SU-DHL-6 (cell line): ENCODE data around the gene ZNF205.
"Not testable (repeated sequence)": the region's sequence is repeated elsewhere in the genome, so short reads cannot be mapped to it uniquely, and the experiment has no call there.

Experiments used
- H2AFZ ChIP-seq: fragments of 200-600 bp; sonication (generic); 2 replicates; pipeline ENCODE4 v1.6.1; 2014; ENCODE audit warnings: low read depth, mild to moderate bottlenecking, moderate library complexity, mixed read lengths, antibody characterized with exemption, low read length; ENCODE audit not compliant: severe bottlenecking
- H3F3A ChIP-seq: fragments of 200-600 bp; shearing (Covaris generic); 2 replicates; pipeline ENCODE4 v1.6.0; 2016; ENCODE audit warnings: antibody characterized with exemption, mild to moderate bottlenecking; ENCODE audit not compliant: insufficient read depth
- H3K27ac ChIP-seq: fragments of 200-600 bp; sonication (generic); 2 replicates; pipeline ENCODE4 v1.5.1; 2016; ENCODE audit warnings: low read depth, mild to moderate bottlenecking, low read length, moderate library complexity, mixed read lengths
- H3K27me3 ChIP-seq: fragments of 200-600 bp; sonication (generic), shearing (Covaris generic); 2 replicates; pipeline ENCODE4 v1.6.0; 2014; ENCODE audit warnings: mild to moderate bottlenecking, low read length
- H3K36me3 ChIP-seq: fragments of 200-600 bp; sonication (generic); 2 replicates; pipeline ENCODE4 v1.6.1; 2014; ENCODE audit warnings: mild to moderate bottlenecking, low read length, mixed read lengths
- H3K4me2 ChIP-seq: fragments of 300-600, 200-600 bp; shearing (Covaris generic), sonication (generic); 2 replicates; pipeline ENCODE4 v1.6.0; 2014; ENCODE audit warnings: low read length, low read depth, mild to moderate bottlenecking; ENCODE audit not compliant: poor library complexity, severe bottlenecking
- H3K4me3 ChIP-seq: fragments of 200-600 bp; sonication (generic); 2 replicates; pipeline ENCODE4 v1.5.1; 2014; ENCODE audit warnings: antibody characterized with exemption, low read length, mild to moderate bottlenecking, mixed read lengths; ENCODE audit not compliant: insufficient read depth, poor library complexity, severe bottlenecking
- H3K79me2 ChIP-seq: fragments of 200-600 bp; sonication (generic); 2 replicates; pipeline ENCODE4 v1.6.1; 2014; ENCODE audit warnings: mild to moderate bottlenecking, low read length, moderate library complexity; ENCODE audit not compliant: insufficient read depth
- H3K9ac ChIP-seq: fragments of 200-600 bp; sonication (generic); 2 replicates; pipeline ENCODE4 v1.7.0; 2014; ENCODE audit warnings: mild to moderate bottlenecking, low read length
- H3K9me2 ChIP-seq: fragments of 200-600 bp; sonication (generic); replicated peaks from 2 replicates; pipeline ENCODE4 v1.6.1; 2014; ENCODE audit warnings: low read length; ENCODE audit not compliant: insufficient read depth
- H3K9me3 ChIP-seq: fragments of 200-600 bp; sonication (generic); 2 replicates; pipeline ENCODE4 v1.6.1; 2014; ENCODE audit warnings: low read length, mixed read lengths; ENCODE audit not compliant: insufficient read depth
- H4K20me1 ChIP-seq: fragments of 200-600 bp; sonication (generic); 2 replicates; pipeline ENCODE4 v1.6.1; 2014; ENCODE audit warnings: low read depth, mild to moderate bottlenecking, antibody characterized with exemption, low read length, moderate library complexity, mixed read lengths
- CTCF ChIP-seq: fragments of 200-600 bp; sonication (generic); IDR thresholded peaks from one replicate; pipeline ENCODE4 v1.5.1; 2017; ENCODE audit warnings: antibody characterized with exemption, mild to moderate bottlenecking, low read length, moderate library complexity; ENCODE audit not compliant: insufficient read depth, poor library complexity, severe bottlenecking
- EZH2phosphoT487 ChIP-seq: fragments of 200-600 bp; sonication (generic), shearing (Covaris generic); conservative IDR thresholded peaks from 2 replicates; pipeline ENCODE4 v1.6.1; 2018; ENCODE audit warnings: mild to moderate bottlenecking, antibody characterized with exemption, low read length, moderate library complexity, mixed read lengths

The ZNF205 gene

GRCh38 chr16:3074860-3075522, 37.4 kb upstream of the ZNF205 start:
- Histone ChIP-seq H3K27ac (peak overlapping the region; percentile 97), H3K27me3 (no peaks in the 10 kb centered on the region), H3K9me2 (no peaks in the 10 kb centered on the region), H3K9ac (peak overlapping the region; percentile 50), H3K4me2 (peak overlapping the region; percentile 78), H4K20me1 (no peaks in the 10 kb centered on the region), H3F3A (peaks cover 24% of the 10 kb centered on the region; the same call in 1 of the 2 replicates), H2AFZ (peak overlapping the region; percentile 18), H3K9me3 (no peaks in the 10 kb centered on the region; the same call in 1 of the 2 replicates), H3K4me3 (peak overlapping the region; percentile 43), H3K36me3 (no peaks in the 10 kb centered on the region), H3K79me2 (no peaks in the 10 kb centered on the region)
- TF ChIP-seq CTCF (no peak), EZH2phosphoT487 (no peak)

DNA sequence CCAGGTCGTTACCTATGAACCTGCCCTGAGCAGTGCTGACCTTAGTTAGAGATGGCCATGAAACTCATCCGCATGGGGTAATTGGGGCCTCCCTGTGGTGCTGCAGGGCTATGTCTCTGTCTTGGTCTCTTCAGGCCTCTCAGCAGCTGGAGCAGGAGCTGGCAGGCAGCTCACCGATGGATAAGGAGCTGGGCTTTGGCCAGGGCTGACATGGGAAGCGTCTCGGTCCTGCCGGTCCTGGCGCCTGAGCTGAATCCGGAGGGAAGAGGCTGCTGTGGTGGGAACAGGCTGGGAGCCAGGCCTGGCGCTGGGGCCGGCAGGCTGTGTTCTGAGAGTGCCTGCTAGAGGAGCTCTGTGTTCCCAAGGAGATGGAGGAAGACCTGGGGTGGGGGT, 36.9 kb upstream of the ZNF205 start:
- TF ChIP-seq CTCF (no peak), EZH2phosphoT487 (no peak)
- Histone ChIP-seq H3K9ac (peak overlapping the region; percentile 50), H3K27ac (peak overlapping the region; percentile 97), H3K9me2 (no peaks in the 10 kb centered on the region), H3K27me3 (no peaks in the 10 kb centered on the region), H3K4me3 (no peak overlapping the region), H4K20me1 (no peaks in the 10 kb centered on the region), H2AFZ (peak overlapping the region; percentile 18), H3K79me2 (no peaks in the 10 kb centered on the region), H3K36me3 (no peaks in the 10 kb centered on the region), H3K4me2 (peak overlapping the region; percentile 78), H3K9me3 (no peaks in the 10 kb centered on the region; the same call in 1 of the 2 replicates), H3F3A (peaks cover 24% of the 10 kb centered on the region; the same call in 1 of the 2 replicates)

DNA sequence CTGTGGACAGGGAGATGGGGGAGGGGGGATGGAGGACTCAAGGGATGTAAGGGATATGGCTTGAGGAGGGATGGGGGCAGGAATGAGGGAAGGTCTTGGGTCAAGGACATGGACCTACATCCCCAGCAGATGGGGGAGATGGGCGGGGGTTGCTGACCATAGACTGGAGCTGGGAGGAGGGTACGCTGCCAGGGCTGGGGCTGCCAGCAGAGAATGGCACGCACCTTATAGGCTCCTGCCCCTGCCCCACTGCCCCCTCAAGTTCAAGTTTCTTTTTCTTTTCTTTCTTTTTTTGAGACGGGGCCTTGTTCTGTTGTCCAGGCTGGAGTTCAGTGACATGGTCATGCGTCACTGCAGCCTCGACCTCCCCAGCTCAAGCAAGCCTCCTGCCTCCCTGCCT, 36.4 kb upstream of the ZNF205 start:
- H3K4me2 ChIP-seq: peak overlapping the region; percentile 78
- H4K20me1 ChIP-seq, H3K9me2 ChIP-seq, H3K36me3 ChIP-seq, H3K79me2 ChIP-seq, H3K27me3 ChIP-seq, H2AFZ ChIP-seq, H3K9me3 ChIP-seq: not testable (repeated sequence)
- H3K4me3 ChIP-seq: peak overlapping the region; percentile 4
- peak overlapping the region; percentile 50 for H3K9ac ChIP-seq
- H3F3A ChIP-seq: peaks cover 24% of the 10 kb centered on the region; the same call in 1 of the 2 replicates
- peak overlapping the region; percentile 97 for H3K27ac ChIP-seq

- no peaks in the 10 kb centered on the region; the same call in 1 of the 2 replicates for H3K9me3 ChIP-seq
- H3K27ac ChIP-seq: peak overlapping the region; percentile 97
- H2AFZ ChIP-seq: no peak overlapping the region
- peaks cover 24% of the 10 kb centered on the region; the same call in 1 of the 2 replicates for H3F3A ChIP-seq
- H4K20me1 ChIP-seq: no peaks in the 10 kb centered on the region
- no peak for TF ChIP-seq EZH2phosphoT487
- no peak for TF ChIP-seq CTCF
- H3K27me3 ChIP-seq: no peaks in the 10 kb centered on the region
- H3K9me2 ChIP-seq: no peaks in the 10 kb centered on the region
- no peaks in the 10 kb centered on the region for H3K36me3 ChIP-seq
- H3K9ac ChIP-seq: peak overlapping the region; percentile 50
- H3K4me2 ChIP-seq: peak overlapping the region; percentile 78
- no peaks in the 10 kb centered on the region for H3K79me2 ChIP-seq
- peak overlapping the region; percentile 4 for H3K4me3 ChIP-seq
Measured at GRCh38 chr16:3076577-3076976, 35.8 kb upstream of the ZNF205 start.
